HG02623 (cell line): ENCODE measurements around the gene ELAC1.
"Not testable (repeated sequence)": the region's sequence is repeated elsewhere in the genome, so short reads cannot be mapped to it uniquely, and the experiment has no call there.

Experiments used
- ATAC-seq: cut with Tn5 transposase; IDR thresholded peaks from one replicate; pipeline ENCODE4 v1.9.1; 2021; ENCODE audit warnings: moderate library complexity; ENCODE audit not compliant: unreplicated experiment

ELAC1 gene

DNA sequence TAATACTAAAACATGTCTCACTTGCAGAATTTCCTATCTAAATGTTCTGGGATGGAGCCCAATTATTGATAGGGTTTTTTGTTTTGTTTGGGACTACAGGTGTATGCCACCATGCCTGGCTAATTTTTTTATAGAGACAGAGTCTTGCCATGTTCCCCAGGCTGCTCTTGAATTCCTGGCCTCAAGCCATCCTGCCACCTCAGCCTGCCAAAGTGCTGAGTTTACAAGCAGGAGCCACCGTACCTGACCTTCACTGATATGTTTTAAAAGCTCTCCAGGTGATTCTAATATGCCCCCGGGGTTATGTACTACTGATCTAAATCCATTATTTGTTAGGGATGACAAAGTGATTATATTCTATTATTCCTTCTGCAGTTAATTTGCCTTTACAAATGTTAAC is 2.2 kb downstream of the ELAC1 start:
- ATAC-seq, result no peak

DNA sequence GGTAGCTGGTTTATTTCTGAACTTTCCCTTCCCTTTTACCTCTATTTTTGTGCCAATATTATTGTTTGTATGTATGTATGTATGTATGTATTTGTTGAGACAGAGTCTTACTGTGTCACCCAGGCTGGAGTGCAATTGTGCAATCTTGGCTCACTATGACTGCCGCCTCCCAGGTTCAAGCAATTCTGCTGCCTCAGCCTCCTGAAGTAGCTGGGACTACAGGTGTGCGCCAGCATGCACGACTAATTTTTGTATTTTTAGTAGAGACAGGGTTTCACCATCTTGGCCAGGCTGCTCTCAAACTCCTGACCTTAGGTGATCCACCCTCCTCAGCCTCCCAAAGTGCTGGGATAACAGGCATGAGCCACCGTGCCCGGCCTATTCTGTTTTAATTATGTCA is 4.6 kb downstream of the ELAC1 start:
- not testable (repeated sequence) for ATAC-seq

DNA sequence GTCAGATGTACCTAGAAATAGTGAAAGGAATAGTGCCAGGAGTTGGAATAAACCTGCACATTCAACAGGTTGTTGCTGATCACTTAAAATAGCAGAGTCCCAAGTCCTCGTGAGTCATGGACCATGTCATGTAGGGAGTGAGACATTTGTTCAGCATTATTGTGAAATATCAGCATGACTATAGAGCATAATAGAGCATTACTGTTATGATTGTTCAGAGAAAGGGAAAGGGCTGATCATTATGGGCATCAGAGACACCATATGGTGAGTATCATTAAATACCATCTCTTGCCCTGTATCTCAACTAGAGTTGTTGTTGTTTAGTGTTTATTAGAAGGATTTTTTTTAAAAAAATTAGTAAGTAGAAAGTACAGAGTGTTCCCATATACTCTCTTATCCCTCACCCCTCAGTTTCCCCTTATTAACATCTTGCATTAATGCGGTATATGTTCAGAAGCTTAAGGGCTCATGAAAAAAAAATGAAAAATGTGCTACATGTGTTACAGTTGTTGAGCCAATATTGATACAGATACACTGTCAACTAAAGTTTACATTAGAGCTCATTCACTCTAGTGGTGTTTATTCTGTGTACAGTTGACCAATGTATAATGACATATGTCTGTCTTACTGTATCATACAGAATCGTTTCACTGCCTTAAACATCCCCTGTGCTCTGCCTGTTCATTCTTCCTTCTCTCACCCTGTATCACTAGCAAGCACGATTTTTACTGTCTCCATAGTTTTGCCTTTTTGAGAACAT is 5.7 kb downstream of the ELAC1 start:
- ATAC-seq, result no peak

DNA sequence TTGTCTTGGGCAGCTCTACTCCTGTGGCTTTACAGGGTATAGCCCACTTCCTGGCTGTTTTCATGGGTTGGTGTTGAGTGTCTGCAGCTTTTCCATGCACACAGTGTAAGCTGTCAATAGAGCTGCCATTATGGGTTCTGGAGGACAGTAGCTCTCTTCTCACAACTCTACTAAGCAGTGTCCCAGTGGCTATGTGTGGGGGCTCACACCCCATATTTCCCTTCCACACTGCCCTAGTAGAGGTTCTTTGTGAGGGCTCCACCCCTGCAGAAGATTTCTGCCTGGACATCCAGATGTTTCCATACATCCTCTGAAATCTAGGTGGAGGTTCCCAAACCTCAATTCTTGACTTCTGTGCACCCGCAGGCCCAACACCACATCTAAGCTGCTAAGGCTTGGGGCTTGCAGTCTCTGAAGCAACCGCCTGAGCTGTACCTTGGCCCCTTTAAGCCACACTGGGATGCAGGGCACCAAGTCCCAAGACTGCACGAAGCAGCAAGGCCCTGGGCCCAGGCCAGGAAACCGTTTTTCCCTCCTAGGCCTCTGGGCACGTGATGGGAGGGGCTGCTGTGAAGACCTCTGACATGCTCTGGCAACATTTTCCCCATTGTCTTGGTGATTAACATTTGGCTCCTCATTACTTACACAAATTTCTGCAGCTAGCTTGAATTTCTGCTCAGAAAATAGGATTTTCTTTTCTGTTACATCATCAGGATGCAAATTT is 9.4 kb downstream of the ELAC1 start:
- no peak for ATAC-seq

GRCh38 chr18:50981381-50981780 is 13.5 kb downstream of the ELAC1 start:
- no peak for ATAC-seq

GRCh38 chr18:50982086-50982801 is 14.4 kb downstream of the ELAC1 start:
- ATAC-seq, result no peak

DNA sequence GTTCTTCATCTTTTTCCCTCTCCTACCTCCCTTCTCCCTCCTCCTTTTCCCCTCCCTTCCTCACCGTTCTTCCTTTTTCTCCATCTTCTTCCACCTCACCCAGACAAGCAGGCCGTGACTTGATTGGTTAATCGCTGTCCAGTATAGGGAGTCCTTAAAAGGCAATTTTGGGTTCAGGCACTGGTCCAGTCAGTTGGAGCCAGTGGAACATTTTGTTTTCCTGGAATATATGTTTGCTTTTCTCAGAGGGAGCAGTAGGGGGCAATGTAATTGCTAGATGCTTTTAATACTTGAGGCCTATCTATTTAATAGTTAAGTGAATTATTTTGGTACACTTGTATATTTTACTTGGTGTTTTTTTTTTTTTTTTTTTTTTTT is 15.0 kb downstream of the ELAC1 start:
- ATAC-seq, result no peak

DNA sequence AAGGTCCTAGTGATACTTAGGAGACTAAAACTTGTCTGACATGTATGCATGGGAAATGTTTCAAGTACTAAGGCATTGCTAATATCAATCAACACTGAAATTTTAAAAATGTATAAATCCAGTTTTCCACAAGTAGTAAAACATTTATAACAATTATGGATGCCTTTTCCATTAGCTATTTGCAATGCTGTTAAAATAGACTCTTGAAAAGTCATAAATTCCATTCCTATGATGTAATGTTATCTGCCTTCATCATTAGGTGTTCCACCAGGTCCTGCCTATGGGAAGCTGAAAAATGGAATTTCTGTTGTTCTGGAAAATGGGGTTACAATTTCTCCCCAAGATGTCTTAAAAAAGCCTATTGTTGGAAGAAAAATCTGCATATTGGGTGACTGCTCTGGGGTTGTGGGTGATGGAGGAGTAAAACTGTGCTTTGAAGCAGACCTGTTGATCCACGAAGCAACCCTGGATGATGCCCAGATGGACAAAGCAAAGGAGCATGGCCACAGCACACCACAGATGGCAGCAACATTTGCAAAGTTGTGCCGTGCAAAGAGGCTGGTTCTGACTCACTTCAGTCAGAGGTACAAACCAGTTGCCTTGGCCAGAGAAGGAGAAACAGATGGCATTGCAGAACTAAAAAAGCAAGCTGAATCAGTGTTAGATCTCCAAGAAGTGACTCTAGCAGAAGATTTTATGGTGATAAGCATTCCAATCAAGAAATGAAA is 18.7 kb downstream of the ELAC1 start:
- no peak for ATAC-seq

- no peak for ATAC-seq
These were observed 19.4 kb downstream of the ELAC1 start for GRCh38 chr18:50987261-50987660.

DNA sequence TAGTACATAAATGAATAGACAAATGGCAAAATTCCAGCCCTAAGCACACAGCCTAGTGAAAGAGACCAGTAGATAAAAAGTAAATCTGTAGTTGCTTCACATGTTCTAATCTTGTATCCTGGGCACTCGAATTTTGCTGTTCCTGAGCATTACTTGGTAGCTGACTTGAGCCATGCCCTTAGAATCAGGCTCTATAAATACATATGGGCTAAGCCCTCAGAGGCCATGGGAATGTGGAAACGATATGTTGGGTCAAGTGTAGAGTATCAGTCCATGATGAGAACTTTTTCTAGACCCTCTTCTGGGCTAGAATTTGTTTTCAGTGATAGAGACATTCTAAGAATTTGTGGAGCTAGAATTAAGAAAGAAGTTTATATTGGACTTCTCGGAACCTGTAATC is 21.9 kb downstream of the ELAC1 start:
- no peak for ATAC-seq

DNA sequence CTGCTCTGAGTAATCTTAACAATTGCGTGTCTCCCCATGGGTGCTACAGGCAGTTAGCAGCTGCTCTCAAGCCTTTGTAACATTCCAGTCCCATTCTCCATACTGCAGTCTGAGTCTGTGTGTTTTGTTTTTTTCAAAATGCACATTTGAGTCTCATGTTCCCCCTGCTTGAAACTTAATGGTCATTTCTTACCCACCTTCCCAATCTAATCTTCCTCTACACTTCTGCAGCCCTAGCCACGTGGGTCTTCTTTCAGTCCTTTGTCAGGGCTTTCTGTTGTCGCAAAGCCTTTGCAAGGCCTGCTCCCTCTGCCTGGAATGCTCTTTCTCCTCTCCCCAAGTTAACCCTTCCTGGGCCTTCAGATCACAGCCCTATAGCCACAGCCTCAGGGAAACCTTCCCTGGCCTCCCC is 24.5 kb downstream of the ELAC1 start:
- ATAC-seq, result no peak

DNA sequence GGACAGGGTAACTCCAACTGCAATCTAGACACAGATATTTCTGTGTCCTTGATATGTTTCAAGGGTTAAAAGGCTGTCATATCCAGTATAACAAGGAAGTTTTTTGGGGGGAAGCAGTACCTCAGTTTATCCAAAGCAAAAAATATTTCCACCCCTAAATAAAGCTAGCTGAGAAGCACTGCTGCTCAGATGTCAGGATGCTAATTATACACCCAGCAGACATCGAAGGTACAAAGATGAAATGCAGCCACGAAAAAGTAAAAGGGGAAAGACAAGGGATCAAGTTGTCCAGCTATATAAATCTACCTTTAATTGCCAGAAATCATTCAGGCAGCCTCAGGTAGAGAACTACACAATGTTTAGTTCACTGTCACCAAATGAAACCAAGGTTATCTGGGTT is 26.2 kb downstream of the ELAC1 start:
- ATAC-seq, result no peak

- ATAC-seq, result not testable (repeated sequence)
These were observed 35.3 kb downstream of the ELAC1 start for GRCh38 chr18:51003174-51003573.

- ATAC-seq, result no peak
These were observed 38.4 kb downstream of the ELAC1 start for GRCh38 chr18:51006061-51006818.

GRCh38 chr18:51006948-51007789 is 39.3 kb downstream of the ELAC1 start:
- ATAC-seq, result no peak

DNA sequence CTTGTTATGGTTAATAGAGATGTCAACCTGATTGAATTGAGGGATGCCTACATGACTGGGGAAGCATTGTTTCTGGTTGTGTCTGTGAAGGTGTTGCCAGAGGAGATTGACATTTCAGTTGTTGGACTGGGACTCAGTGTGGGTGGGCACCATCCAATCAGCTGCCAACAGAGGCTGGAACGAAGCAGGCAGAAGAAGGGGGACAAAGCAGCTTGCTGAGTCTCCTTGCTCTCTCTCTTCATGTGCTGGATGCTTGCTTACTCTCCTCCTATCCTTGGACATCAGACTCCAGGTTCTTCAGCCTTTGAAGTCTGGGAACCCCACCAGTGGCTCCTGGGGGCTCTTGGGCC is 39.9 kb downstream of the ELAC1 start:
- ATAC-seq, result no peak

GRCh38 chr18:51009072-51009471 is 41.2 kb downstream of the ELAC1 start:
- no peak for ATAC-seq

DNA sequence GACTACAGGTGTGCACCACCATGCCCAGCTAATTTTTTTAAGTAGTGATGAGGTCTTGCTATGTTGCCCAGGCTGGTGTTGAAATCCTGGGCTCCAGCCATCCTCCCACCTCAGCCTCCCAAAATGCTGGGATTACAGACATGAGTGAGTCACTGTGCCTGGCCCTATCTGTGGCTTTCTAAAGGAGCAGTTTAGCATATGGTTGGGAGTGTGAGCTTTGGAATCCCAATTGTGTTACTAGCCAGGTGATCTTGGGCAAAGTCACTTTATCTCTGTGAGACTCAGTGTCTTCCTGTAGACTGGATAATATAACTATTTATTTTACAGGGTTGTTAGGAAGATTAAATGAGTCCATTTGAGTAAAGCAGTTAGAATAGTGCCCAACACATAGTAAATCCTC is 42.4 kb downstream of the ELAC1 start:
- ATAC-seq, result no peak

DNA sequence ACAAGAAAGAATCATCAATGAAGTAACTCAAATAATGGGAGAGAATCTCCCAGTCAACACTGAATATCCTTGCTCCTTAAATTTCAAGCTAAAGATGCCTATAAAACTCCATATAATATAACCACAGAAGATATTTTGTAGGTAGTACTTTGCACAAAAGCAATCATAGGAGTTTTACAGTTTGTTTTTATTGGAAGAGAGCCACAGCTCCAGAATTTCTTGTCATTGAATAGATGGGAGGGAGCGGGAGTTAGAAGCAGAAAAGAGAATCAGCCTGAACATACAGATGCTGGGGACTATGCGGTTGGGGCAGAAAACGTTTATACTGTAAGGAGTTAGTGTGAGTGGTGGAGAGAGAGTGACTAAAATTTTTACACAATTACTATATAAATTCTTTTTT is 43.9 kb downstream of the ELAC1 start:
- no peak for ATAC-seq

DNA sequence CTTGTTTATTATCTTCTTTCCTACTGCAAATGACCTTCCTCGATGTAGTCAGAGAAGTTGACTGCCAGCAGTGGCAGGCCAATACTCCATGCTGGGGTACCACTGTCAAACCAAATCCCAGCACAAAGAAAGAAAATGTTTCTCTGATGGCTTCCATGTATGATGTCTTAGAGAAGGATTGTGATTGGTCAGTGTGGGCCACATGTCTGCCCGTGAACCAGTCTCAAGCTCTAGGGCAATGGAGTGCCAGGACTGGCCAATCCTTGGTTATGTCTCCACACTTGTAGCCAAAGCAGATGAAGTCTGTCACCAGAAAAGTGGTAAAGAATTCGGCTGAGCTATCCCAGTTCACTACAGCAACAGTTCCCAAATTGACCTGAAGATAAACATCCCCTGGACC is 44.6 kb downstream of the ELAC1 start:
- no peak for ATAC-seq
